ENCODE results near the gene CASK.

The CASK gene

DNA sequence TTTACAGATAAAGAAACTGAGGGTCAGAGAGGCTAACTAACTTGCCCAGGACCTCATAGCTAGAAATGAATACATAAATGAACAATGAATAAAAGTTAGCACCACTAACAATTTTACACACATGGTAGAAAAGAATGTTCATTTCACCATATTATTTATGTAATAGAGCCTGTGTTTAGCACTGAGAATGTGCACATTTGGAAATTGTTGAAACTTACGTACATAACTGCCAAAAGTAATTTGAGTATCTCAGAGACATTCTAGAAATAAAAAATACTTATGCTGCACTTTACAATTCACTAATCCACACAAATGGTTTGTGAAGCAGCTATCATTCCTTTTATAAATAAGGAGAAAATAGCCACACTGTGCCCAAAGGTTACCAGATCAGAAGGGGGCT, 9.9 kb downstream of the CASK start:
- no peak overlapping the region for H3K4me3 ChIP-seq (ENCODE audit: control insufficient read depth, low read depth, low read length)

DNA sequence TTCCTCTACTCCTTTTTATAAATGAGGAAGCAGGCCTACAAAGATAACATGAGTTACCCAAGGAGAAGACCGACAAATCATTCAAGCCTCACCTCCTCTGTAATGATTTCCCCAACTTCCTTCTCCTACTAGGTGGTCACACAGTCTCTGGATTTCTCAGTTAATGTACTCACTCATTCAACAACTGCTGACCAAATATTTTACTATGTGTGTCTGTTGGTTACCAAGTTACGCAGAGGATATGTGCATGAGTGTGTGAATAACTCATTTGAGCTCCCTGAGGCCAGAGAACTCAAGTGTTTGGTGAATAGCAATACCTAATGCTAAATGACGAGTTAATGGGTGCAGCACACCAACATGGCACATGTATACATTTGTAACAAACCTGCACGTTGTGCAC, 10.4 kb downstream of the CASK start:
- TF ChIP-seq CTCF (conservative IDR thresholded peaks at IDR 0.05; ENCODE audit: control insufficient read depth, insufficient read depth, low read depth, low read length): no peak
- DNase-seq (ENCODE audit: low read depth): no peak
- H3K4me3 ChIP-seq (ENCODE audit: control insufficient read depth, low read depth, low read length): no peak overlapping the region

More for the DNA sequence above, 9.9 kb downstream of the CASK start:
- DNase-seq (ENCODE audit: low read depth): no peak
- TF ChIP-seq CTCF (conservative IDR thresholded peaks at IDR 0.05; ENCODE audit: control insufficient read depth, insufficient read depth, low read depth, low read length): no peak

DNA sequence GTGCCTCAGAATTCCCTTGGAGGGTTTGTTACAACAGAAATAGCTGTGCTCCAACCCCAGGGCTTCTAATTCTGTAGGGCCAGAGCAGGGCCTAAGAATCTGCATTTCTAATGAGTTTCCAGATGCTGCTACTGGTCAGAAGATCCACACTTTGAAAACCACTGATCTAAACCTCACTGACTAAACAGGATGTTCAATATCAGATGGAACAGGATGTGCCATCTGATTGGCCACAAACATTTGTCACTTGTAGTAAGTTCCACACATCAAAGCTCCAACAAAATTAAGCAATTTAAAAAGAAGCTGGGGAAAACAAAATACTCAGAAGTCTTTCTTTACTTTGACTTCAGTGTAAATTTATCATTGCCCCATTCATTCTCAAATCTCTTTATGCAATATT, 14.3 kb downstream of the CASK start:
- TF ChIP-seq CTCF (conservative IDR thresholded peaks at IDR 0.05; ENCODE audit: control insufficient read depth, insufficient read depth, low read depth, low read length): no peak
- no peak for DNase-seq (ENCODE audit: low read depth)

GRCh38 chrX:41906515-41907187, 16.7 kb downstream of the CASK start:
- TF ChIP-seq CTCF (conservative IDR thresholded peaks at IDR 0.05; ENCODE audit: control insufficient read depth, insufficient read depth, low read depth, low read length): no peak
- H3K4me3 ChIP-seq (ENCODE audit: control insufficient read depth, low read depth, low read length): no peak overlapping the region
- DNase-seq (ENCODE audit: low read depth): peak; percentile 23

More for the DNA sequence above, 14.3 kb downstream of the CASK start:
- H3K4me3 ChIP-seq (ENCODE audit: control insufficient read depth, low read depth, low read length): no peak overlapping the region

- no peak overlapping the region for H3K4me3 ChIP-seq (ENCODE audit: control insufficient read depth, low read depth, low read length)
- TF ChIP-seq CTCF (conservative IDR thresholded peaks at IDR 0.05; ENCODE audit: control insufficient read depth, insufficient read depth, low read depth, low read length): no peak
- DNase-seq (ENCODE audit: low read depth): no peak
Observed at GRCh38 chrX:41903544-41903943, 19.8 kb downstream of the CASK start.

DNA sequence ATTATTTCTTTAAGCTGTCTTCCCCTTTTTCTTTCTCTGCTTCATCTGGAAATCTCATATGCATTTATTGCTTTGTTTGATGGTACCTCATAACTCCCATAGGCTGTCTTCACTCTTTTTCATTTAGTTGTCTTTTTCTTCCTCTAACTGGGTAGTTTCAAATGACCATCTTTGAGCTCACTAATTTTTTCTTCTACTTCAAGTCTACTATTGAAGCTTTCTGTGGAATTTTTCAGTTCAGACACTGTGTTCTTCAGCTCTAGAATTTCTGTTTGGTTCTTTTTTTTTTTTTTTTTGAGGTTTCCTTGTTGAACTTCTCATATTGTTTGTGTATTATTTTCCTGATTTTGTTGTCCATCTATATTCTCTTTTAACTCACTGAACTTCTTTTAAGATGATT, 23.0 kb downstream of the CASK start:
- DNase-seq (ENCODE audit: low read depth): no peak
- H3K4me3 ChIP-seq (ENCODE audit: control insufficient read depth, low read depth, low read length): no peak overlapping the region
- TF ChIP-seq CTCF (conservative IDR thresholded peaks at IDR 0.05; ENCODE audit: control insufficient read depth, insufficient read depth, low read depth, low read length): no peak

- TF ChIP-seq CTCF (conservative IDR thresholded peaks at IDR 0.05; ENCODE audit: control insufficient read depth, insufficient read depth, low read depth, low read length): no peak
- DNase-seq (ENCODE audit: low read depth): peak; percentile 64
- H3K4me3 ChIP-seq (ENCODE audit: control insufficient read depth, low read depth, low read length): no peak overlapping the region
Observed at GRCh38 chrX:41895826-41896225, 27.5 kb downstream of the CASK start.

Measured in fibroblast of mammary gland (primary cell).